ENCODE results near the gene NHERF2. TPM values are rescaled to one million over a fixed set of nuclear protein-coding genes. Genes with fewer than 3 reads are reported as not detected.

Gene NHERF2
- total RNA-seq, 2 experiments from 2014 or later = 2.8 to 3.0 TPM

GRCh38 chr16:1985466-1986150 lies 41.1 kb upstream of the NHERF2 start:
- intact Hi-C loops (cut with micrococcal nuclease) = no loop called here
- TF ChIP-seq, protein P1, sequence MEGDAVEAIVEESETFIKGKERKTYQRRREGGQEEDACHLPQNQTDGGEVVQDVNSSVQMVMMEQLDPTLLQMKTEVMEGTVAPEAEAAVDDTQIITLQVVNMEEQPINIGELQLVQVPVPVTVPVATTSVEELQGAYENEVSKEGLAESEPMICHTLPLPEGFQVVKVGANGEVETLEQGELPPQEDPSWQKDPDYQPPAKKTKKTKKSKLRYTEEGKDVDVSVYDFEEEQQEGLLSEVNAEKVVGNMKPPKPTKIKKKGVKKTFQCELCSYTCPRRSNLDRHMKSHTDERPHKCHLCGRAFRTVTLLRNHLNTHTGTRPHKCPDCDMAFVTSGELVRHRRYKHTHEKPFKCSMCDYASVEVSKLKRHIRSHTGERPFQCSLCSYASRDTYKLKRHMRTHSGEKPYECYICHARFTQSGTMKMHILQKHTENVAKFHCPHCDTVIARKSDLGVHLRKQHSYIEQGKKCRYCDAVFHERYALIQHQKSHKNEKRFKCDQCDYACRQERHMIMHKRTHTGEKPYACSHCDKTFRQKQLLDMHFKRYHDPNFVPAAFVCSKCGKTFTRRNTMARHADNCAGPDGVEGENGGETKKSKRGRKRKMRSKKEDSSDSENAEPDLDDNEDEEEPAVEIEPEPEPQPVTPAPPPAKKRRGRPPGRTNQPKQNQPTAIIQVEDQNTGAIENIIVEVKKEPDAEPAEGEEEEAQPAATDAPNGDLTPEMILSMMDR (IDR thresholded peaks at IDR 0.05) = no peak

DNA sequence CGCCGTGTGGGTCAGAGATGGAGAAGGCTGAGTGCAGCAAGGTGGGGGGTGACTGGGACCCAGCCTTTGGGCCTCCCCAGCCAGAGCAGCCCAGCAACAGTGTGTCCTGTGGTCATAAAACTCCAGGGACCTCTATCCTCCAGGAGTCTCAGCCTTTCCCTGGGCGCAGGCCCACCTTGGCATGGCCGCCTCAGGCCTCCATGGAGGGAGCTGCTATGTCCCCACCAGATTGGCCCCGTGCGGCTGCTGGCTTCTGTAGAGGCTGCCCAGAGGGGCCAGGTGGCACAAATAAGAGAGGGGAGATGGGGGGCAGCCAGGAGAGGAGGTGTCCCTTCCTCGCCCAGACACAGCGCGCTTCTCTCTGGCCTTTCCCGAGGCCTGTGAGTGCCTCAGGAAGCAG lies 39.5 kb upstream of the NHERF2 start:
- intact Hi-C loops (cut with micrococcal nuclease) = no loop called here
- Mint-ChIP-seq H3K4me1 (ENCODE audit: low read depth) (peaks cover 20% of the 10 kb centered on the region), H3K9me3 (no peaks in the 10 kb centered on the region), H3K27ac (no peak overlapping the region), H3K36me3 (ENCODE audit: low read depth) (peaks cover 16% of the 10 kb centered on the region), H3K4me3 (no peak overlapping the region), H3K27me3 (peaks cover 29% of the 10 kb centered on the region)
- TF ChIP-seq, protein P1 (IDR thresholded peaks at IDR 0.05) = no peak
- POLR2A ChIA-PET = interaction anchor here (1.3 to 29.2 kb wide), 4 partner anchors 11 to 166 kb away, joined by 3 to 505 read pairs (median 44); partner anchors contain the start of genes NDUFB10, RNF151, RPS2 and TBL3
- ATAC-seq (no peak), DNase-seq (no peak)
- CTCF ChIA-PET = interaction anchor here (1.0 kb wide), 1 partner anchor 17 kb away, joined by 3 read pairs; no protein-coding TSS in a partner anchor

More at GRCh38 chr16:1985466-1986150, 41.1 kb upstream of the NHERF2 start:
- Mint-ChIP-seq H3K9me3 (no peaks in the 10 kb centered on the region), H3K4me1 (ENCODE audit: low read depth) (peaks cover 19% of the 10 kb centered on the region), H3K4me3 (peak overlapping the region; percentile 89), H3K27ac (no peak overlapping the region), H3K36me3 (ENCODE audit: low read depth) (peaks cover 16% of the 10 kb centered on the region), H3K27me3 (peaks cover 39% of the 10 kb centered on the region)
- no peak for DNase-seq
- POLR2A ChIA-PET = interaction anchor here (1.0 to 29.2 kb wide), 5 partner anchors 20 to 220 kb away, joined by 4 to 505 read pairs (median 6); partner anchors contain the start of genes NDUFB10, RNF151, RPS2 and TBL3
- ATAC-seq = no peak
- CTCF ChIA-PET = interaction anchor here (1.0 to 2.4 kb wide), 3 partner anchors 18 to 21 kb away, joined by 3 to 9 read pairs (median 4); partner anchors contain the start of gene RPS2

GRCh38 chr16:1989209-1990100 lies 37.2 kb upstream of the NHERF2 start, which contains the start of gene SYNGR3:
Gene SYNGR3 (plus strand): TSS chr16:1989970. CDS start chr16:1990103, 133 bp downstream.
- H3K27ac Mint-ChIP-seq = peak within 1 kb of the TSS; percentile 76

GRCh38 chr16:1990101-1990350 lies 36.7 kb upstream of the NHERF2 start:
- no peak for ATAC-seq
- Mint-ChIP-seq H3K27me3 (peaks cover 18% of the 10 kb centered on the region), H3K4me1 (ENCODE audit: low read depth) (peaks cover 16% of the 10 kb centered on the region), H3K27ac (no peak overlapping the region), H3K9me3 (no peaks in the 10 kb centered on the region), H3K4me3 (no peak overlapping the region), H3K36me3 (ENCODE audit: low read depth) (peaks cover 16% of the 10 kb centered on the region)
- CTCF ChIA-PET = interaction anchor here (0.7 kb wide), 1 partner anchor 14 kb away, joined by 3 read pairs; no protein-coding TSS in a partner anchor
- intact Hi-C loops (cut with micrococcal nuclease) = no loop called here
- no peak for DNase-seq
- POLR2A ChIA-PET = interaction anchor here (0.8 to 29.2 kb wide), 6 partner anchors 9 to 164 kb away, joined by 3 to 505 read pairs (median 10); partner anchors contain the start of genes NDUFB10, NOXO1, RNF151 and RPS2
- TF ChIP-seq, protein P1 (IDR thresholded peaks at IDR 0.05) = no peak

More at GRCh38 chr16:1989209-1990100, 37.2 kb upstream of the NHERF2 start, which contains the start of gene SYNGR3:
- ChIA-PET CTCF (no interaction called here), POLR2A (interaction anchor here (0.8 to 29.2 kb wide), 7 partner anchors 8 to 164 kb away, joined by 3 to 505 read pairs (median 14); partner anchors contain the start of genes NDUFB10, NOXO1, RNF151 and RPS2)
- H3K36me3 Mint-ChIP-seq (ENCODE audit: low read depth) = peaks cover 16% of the 10 kb centered on the region
- ATAC-seq (no peak), DNase-seq (peak; percentile 36)
- H3K9me3 Mint-ChIP-seq = no peaks in the 10 kb centered on the region
- intact Hi-C loops (cut with micrococcal nuclease) = no loop called here
- H3K4me1 Mint-ChIP-seq (ENCODE audit: low read depth) = peaks cover 20% of the 10 kb centered on the region
- peak within 1 kb of the TSS; percentile 71 for H3K4me3 Mint-ChIP-seq
- TF ChIP-seq, protein P1 (IDR thresholded peaks at IDR 0.05) = no peak
- peaks cover 18% of the 10 kb centered on the region for H3K27me3 Mint-ChIP-seq

All from activated CD8-positive, alpha-beta T cell treated with anti-CD3 and anti-CD28 coated beads for 36 hours (primary cell).